ENCODE measurements around the gene E2F4.

E2F4 gene

GRCh38 chr16:67229906-67230808 is 38.2 kb downstream of the E2F4 start:
- no peak for DNase-seq (ENCODE audit: low read depth)
- H3K4me3 ChIP-seq (ENCODE audit: low read depth, low read length): no peak overlapping the region
- TF ChIP-seq MYC (IDR thresholded peaks at IDR 0.05; ENCODE audit: low read depth, low read length) (no peak), MAX (IDR thresholded peaks at IDR 0.05; ENCODE audit: low read depth, low read length) (no peak), POLR2A (IDR thresholded peaks at IDR 0.05; ENCODE audit: extremely low read depth, insufficient read length) (no peak)

DNA sequence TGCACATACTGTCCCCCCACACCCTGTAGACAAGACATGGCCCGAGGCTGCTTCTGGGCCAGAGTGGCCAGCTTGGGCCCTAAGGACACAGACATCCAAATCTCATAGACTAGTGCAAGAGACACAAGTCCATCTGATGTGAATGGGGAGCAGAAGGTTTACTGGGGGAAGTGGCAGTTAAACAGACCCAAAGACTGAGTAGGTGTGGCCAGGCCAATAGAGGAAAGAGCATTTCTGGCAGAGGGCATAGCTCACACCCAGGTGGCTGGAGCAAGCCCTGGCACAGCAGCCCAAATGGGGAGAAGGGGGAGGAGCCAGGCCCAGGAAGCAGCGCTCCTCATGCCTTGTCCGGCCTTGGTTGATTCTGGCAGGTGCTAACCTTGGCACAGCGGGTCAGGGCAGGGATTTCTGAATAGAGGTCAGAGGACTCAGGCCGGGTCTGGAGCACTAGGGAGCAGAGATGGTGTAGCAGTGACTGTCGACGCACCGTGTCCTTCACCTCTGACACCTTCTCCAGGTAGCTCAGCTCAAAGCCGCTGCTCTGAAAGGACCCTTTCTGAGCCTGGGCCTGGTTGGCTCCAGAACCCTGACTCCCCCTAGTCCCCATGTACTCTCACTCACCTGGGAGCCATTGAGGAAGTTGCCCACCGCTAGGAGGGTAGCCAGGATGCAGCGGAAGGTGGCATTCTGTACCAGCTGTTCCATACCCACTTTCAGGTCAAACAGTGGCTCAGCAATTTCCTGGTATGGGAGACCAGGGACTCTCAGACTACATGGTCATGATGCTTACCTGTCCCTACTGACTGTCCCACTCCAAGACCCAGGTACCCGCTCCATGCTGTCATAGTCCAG is 39.1 kb downstream of the E2F4 start:
- no peak for DNase-seq (ENCODE audit: low read depth)
- TF ChIP-seq POLR2A (IDR thresholded peaks at IDR 0.05; ENCODE audit: extremely low read depth, insufficient read length): no peak
- H3K4me3 ChIP-seq (ENCODE audit: low read depth, low read length): no peak overlapping the region

DNA sequence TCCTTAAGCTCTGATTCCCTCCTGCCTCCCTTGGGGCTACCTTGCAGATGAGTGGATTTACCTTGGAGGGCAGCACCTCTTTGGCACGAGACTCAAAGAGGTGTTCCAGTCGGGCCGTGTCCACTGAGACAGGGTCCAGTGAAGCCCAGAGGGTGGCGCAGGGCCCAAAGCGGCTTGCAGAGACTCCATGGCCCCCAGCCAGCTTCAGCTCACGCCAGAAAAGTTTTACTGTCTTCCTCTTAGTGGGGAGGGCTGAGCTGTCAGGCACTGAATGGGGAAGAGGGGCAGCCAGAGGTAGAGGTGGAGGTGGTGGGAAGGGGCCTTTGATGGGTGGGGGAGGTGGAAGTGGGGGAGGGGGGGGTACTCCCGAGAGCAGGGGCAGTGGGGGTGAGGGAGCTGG is 41.6 kb downstream of the E2F4 start:
- DNase-seq (ENCODE audit: low read depth): no peak
- TF ChIP-seq POLR2A (IDR thresholded peaks at IDR 0.05; ENCODE audit: extremely low read depth, insufficient read length) (no peak), CTCF (IDR thresholded peaks at IDR 0.05; ENCODE audit: low read depth, low read length) (no peak), MYC (IDR thresholded peaks at IDR 0.05; ENCODE audit: low read depth, low read length) (no peak), MAX (IDR thresholded peaks at IDR 0.05; ENCODE audit: low read depth, low read length) (no peak)
- H3K4me3 ChIP-seq (ENCODE audit: low read depth, low read length): no peak overlapping the region

DNA sequence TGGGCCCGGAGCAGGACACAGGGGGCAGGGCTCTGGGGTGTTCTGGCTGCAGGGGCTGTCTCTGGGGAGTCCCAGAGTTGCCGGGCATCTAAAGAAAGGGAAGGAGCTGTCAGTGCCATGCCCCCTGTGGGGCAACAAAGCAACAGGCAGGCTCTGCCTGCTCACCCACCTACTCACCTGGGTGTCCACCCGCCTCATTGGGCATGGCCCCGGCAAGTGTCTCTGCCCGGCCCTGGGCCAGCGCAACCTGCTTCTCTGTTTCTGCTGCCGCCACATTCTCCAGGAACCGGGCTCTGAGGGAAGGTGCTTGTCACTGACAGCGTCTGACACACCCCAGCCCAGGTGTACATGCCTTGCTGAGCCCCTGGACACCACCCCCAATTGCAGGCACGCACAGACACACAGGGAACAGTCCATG is 42.2 kb downstream of the E2F4 start:
- no peak overlapping the region for H3K4me3 ChIP-seq (ENCODE audit: low read depth, low read length)
- no peak for TF ChIP-seq POLR2A (IDR thresholded peaks at IDR 0.05; ENCODE audit: extremely low read depth, insufficient read length)
- no peak for DNase-seq (ENCODE audit: low read depth)

DNA sequence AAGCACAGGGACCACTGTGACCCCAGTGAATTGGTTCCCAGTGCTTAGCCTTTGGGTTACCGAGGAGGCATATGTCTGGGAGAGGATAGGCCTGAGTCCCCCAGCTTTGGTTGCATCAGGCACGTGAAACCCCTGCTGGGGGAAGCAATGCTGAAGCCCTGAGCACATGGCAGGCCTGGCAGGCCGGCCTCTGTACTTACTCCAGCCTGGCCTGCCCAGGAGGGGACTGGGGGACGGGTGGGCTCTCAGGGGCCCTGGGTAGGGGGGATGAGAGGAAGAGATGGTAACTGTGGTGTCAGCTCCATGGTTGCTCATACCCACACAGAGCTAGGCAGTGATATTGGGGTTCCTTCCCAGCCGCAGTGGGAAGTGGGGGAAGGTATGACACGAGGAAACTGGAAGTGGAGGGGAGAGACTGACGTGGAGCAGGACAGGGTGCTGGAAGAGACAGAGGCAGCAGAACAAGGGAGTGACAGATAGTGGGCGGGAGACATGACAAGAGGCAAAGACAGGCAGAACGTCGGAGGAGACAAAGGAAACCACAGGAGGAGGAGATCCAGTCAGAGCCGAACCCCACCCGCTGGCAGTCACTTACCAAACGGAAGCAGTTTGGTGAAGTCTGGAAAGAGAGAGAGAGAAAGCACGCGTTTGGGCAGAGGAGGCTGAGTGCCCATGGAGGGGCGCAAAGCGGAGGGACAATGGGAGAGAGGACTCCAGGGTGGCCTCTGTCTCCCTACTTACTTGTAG is 44.0 kb downstream of the E2F4 start:
- TF ChIP-seq POLR2A (IDR thresholded peaks at IDR 0.05; ENCODE audit: extremely low read depth, insufficient read length) (no peak), MYC (IDR thresholded peaks at IDR 0.05; ENCODE audit: low read depth, low read length) (no peak), CTCF (IDR thresholded peaks at IDR 0.05; ENCODE audit: low read depth, low read length) (no peak), MAX (IDR thresholded peaks at IDR 0.05; ENCODE audit: low read depth, low read length) (no peak)
- DNase-seq (ENCODE audit: low read depth): no peak
- H3K4me3 ChIP-seq (ENCODE audit: low read depth, low read length): no peak overlapping the region

- peak; percentile 71 for DNase-seq (ENCODE audit: low read depth)
- no peak overlapping the region for H3K4me3 ChIP-seq (ENCODE audit: low read depth, low read length)
- TF ChIP-seq CTCF (IDR thresholded peaks at IDR 0.05; ENCODE audit: low read depth, low read length) (no peak), MYC (IDR thresholded peaks at IDR 0.05; ENCODE audit: low read depth, low read length) (no peak), MAX (IDR thresholded peaks at IDR 0.05; ENCODE audit: low read depth, low read length) (no peak), POLR2A (IDR thresholded peaks at IDR 0.05; ENCODE audit: extremely low read depth, insufficient read length) (no peak)
Measured at GRCh38 chr16:67236563-67237395, 44.8 kb downstream of the E2F4 start.

Data from NB4 (cell line).